RWPE1 (cell line): ENCODE results near the gene C1orf21.

Experiments used
- CTCF ChIA-PET: fragments of 350-600 bp; sonication (Branson Sonifier 250); formaldehyde crosslinking; extraction: SDS; loops from one replicate; lab custom pipeline; 2021; lab: Yijun Ruan, JAX
- POLR2A ChIA-PET: fragments of 400-600 bp; formaldehyde crosslinking; extraction: SDS; loops from one replicate; lab custom pipeline; 2020; ENCODE audit warnings: antibody characterized with exemption; ENCODE audit not compliant: low non-redundant PET; lab: Yijun Ruan, JAX
- DNase-seq: peaks from one replicate; pipeline ENCODE4 v3.0.0; 2012; ENCODE audit warnings: low spot score
- H3K27ac ChIP-seq: fragments of 450-650 bp; 2 replicates; pipeline ENCODE4 v1.5.1; 2017
- TF ChIP-seq, protein P1 (sequence below): fragments of 450-650 bp; conservative IDR thresholded peaks from 2 replicates; pipeline ENCODE4 v1.5.1; 2017; ENCODE audit warnings: low read depth, mild to moderate bottlenecking

C1orf21 gene

DNA sequence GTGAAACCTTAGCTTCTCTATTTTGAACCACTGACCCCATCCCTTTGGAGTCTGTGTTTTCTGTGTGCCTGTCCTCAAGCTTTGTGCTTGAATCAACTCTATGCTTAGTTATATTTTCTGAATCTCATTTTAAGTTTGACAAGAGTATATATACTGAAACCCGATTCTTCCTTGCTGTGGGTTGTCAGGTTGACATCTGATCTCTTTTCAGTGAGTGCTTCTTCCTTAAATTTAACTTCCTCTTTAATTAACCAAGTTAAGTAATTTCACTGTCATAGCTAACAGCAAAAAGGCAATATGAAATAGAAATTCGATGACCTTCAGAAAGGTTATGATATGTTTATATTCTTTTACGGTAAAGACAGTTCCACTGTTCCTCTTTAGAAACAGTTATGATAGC is 69.4 kb downstream of the C1orf21 start:
- TF ChIP-seq, protein P1, sequence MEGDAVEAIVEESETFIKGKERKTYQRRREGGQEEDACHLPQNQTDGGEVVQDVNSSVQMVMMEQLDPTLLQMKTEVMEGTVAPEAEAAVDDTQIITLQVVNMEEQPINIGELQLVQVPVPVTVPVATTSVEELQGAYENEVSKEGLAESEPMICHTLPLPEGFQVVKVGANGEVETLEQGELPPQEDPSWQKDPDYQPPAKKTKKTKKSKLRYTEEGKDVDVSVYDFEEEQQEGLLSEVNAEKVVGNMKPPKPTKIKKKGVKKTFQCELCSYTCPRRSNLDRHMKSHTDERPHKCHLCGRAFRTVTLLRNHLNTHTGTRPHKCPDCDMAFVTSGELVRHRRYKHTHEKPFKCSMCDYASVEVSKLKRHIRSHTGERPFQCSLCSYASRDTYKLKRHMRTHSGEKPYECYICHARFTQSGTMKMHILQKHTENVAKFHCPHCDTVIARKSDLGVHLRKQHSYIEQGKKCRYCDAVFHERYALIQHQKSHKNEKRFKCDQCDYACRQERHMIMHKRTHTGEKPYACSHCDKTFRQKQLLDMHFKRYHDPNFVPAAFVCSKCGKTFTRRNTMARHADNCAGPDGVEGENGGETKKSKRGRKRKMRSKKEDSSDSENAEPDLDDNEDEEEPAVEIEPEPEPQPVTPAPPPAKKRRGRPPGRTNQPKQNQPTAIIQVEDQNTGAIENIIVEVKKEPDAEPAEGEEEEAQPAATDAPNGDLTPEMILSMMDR = no peak
- CTCF ChIA-PET = no interaction called here
- DNase-seq = no peak
- POLR2A ChIA-PET = no interaction called here
- no peak overlapping the region for H3K27ac ChIP-seq

DNA sequence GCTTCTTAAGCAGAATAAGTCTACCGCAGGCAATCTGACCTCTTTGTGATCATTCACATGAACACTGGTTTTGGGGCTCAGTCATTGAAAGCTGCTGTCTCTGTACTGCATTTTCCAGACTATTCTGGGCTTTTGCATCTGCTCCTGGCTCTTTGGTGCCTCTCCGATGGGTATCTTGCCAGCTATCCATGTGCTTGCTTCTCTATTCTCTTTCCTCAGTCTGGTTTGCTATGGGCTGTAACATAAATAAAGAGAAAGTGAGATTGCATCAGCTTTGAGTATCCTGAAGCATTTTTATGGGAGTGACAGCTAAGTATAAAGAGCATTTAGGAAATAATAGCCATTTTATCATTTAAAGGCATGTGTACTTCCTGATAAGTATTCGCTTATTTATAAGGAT is 70.7 kb downstream of the C1orf21 start:
- ChIA-PET POLR2A (no interaction called here), CTCF (no interaction called here)
- no peak for DNase-seq
- no peak overlapping the region for H3K27ac ChIP-seq
- TF ChIP-seq, protein P1 = no peak

DNA sequence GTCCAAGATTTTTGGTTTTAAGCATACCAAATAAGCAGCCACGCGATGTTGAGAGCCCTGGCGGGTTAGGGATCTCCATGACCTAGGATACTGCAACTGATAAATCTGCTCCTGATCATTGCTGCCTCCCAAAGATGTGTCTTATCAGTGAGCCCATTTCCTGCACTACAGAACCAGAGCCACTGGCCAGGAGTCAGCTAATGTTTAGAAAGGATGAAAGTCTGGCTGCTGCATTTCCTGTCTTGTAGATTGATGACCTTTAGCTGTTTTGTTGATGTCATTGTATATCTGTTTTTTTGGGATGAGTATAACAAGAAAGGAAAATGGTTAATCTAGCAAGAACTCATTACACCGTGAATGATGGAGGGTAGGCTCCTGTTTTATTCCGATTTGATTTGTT is 74.5 kb downstream of the C1orf21 start:
- no peak for DNase-seq
- CTCF ChIA-PET = no interaction called here
- POLR2A ChIA-PET = no interaction called here
- H3K27ac ChIP-seq = no peak overlapping the region
- TF ChIP-seq, protein P1 = no peak

DNA sequence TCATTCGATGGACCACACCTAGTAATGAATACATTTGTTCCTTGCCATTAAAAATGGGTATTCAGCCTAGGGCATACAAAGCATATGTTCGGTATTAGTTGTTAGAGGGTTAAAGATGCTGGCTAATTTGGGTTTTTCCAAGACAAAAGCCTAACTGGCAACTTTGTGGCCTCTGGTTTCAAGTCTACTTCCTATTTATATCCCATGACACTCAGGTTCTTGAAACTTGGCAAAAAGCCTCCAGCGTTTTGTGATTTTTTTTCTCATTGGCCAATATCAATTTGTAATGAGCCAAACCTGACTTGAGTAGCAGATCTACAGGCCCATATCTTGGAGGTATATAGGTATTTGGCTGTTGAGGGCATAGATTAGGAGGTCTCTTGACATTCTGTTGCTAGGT is 75.3 kb downstream of the C1orf21 start:
- no peak for DNase-seq
- H3K27ac ChIP-seq = no peak overlapping the region
- TF ChIP-seq, protein P1 = no peak
- ChIA-PET CTCF (no interaction called here), POLR2A (no interaction called here)

DNA sequence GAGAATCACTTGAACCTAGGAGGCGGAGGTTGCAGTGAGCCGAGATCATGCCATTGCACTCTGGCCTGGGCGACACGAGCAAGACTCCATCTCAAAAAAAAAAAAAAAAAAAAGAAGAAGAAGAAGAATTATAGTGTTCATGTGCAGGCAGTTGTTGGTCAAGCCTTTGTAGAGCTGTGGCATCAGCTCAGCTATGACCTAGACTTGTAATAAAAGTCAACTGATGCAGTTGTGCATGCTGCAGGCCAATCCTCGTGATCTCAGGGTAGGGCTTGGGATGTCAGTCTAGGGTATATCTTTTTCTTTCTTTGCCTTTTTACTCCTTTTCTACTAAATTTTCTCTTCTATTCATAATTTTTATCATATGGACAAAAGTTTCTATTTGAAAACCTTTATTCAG is 76.2 kb downstream of the C1orf21 start:
- no peak for DNase-seq
- TF ChIP-seq, protein P1 = no peak
- POLR2A ChIA-PET = no interaction called here
- H3K27ac ChIP-seq = no peak overlapping the region
- CTCF ChIA-PET = no interaction called here

DNA sequence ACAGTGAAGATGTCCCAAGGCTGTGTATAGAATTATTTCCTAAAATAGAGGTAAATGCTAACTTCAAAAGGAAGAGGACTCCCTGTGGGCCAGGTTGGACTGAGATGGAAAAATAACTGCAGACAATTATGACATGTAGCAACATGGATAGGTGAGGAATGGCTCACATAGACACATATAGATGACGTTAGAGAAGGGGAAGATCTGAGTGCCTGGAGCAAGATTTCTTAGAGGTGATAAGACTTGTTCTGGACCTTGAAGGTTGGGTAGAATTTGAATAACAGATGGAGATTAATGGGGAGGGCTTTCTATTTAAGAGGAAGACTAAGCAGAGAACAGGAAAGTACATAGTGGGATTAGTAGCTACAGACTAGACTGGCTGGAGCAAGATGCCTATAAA is 76.9 kb downstream of the C1orf21 start:
- POLR2A ChIA-PET = no interaction called here
- no peak overlapping the region for H3K27ac ChIP-seq
- CTCF ChIA-PET = no interaction called here
- peak; percentile 21 for DNase-seq
- TF ChIP-seq, protein P1 = no peak

DNA sequence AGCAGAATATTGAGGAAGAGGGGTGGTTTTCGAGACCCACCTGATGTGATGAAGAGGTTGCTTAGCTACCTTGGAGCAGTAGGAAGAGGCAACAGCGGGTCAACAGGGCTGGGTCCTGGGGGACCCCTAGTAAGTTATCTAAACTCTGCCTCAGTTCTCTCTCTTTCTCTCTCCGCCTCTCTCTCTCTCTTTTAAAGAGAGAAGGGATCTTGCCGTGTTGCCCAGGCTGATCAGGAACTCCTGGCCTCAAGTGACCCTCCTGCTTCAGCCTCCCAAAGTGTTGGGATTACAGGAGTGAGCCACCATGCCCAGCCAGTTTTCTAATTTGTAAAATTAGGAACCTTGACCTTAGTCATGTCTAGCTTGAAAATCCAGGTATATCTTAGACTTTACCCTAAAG is 77.9 kb downstream of the C1orf21 start:
- POLR2A ChIA-PET = interaction anchor here (0.7 kb wide), 1 partner anchor 80 kb away, joined by 4 read pairs; no protein-coding TSS in a partner anchor
- CTCF ChIA-PET = no interaction called here
- DNase-seq = no peak
- TF ChIP-seq, protein P1 = no peak
- no peak overlapping the region for H3K27ac ChIP-seq
